IMR-90 (cell line): ENCODE data around the gene PI16. TPM values are rescaled to one million over a fixed set of nuclear protein-coding genes. Genes with fewer than 3 reads are reported as not detected.

Experiments used
- ATAC-seq: fragments of 200-7000 bp; cut with Tn5 transposase; 2 replicates; pipeline ENCODE4 v1.9.1; 2020; ENCODE audit warnings: low read depth, mild to moderate bottlenecking, moderate library complexity
- BruUV-seq: library from RNA; stranded (reverse); fragments of 400-500 nt; replicated peaks from 2 replicates; lab custom pipeline; 2021; lab: Mats Ljungman, UMichigan
- CTCF ChIA-PET: fragments of 300-600 bp; formaldehyde crosslinking; extraction: SDS; loops from one replicate; lab custom pipeline; 2021; ENCODE audit warnings: antibody characterized with exemption; lab: Yijun Ruan, JAX
- POLR2A ChIA-PET: fragments of 300-600 bp; sonication (Branson Sonifier 250); formaldehyde crosslinking; loops from one replicate; lab custom pipeline; 2022; ENCODE audit warnings: antibody characterized with exemption; ENCODE audit not compliant: unreplicated experiment; lab: Charles Lee
- DNase-seq: peaks from one replicate; pipeline ENCODE4 v3.0.0; 2013
- H2AFZ ChIP-seq: replicated peaks from 2 replicates; pipeline ENCODE3; 2013; ENCODE audit warnings: low read length, mild to moderate bottlenecking; ENCODE audit not compliant: poor library complexity
- H2AK5ac ChIP-seq: 2 replicates; pipeline ENCODE4 v1.6.1; 2013; ENCODE audit warnings: low read depth, low read length, inconsistent platforms
- H2AK9ac ChIP-seq: replicated peaks from 2 replicates; pipeline ENCODE3; 2013; ENCODE audit warnings: mild to moderate bottlenecking, low read depth, low read length, moderate library complexity; ENCODE audit not compliant: poor library complexity
- H2BK120ac ChIP-seq: 2 replicates; pipeline ENCODE4 v1.6.1; 2013; ENCODE audit warnings: low read depth, low read length, inconsistent platforms
- H2BK15ac ChIP-seq: 3 replicates; pipeline ENCODE4 v1.6.1; 2013; ENCODE audit warnings: low read depth, low read length, inconsistent platforms
- H2BK20ac ChIP-seq: 2 replicates; pipeline ENCODE4 v1.6.1; 2013; ENCODE audit warnings: low read depth, mild to moderate bottlenecking, inconsistent platforms, low read length, moderate library complexity
- H2BK5ac ChIP-seq: 2 replicates; pipeline ENCODE4 v1.6.1; 2013; ENCODE audit warnings: mild to moderate bottlenecking, low read depth, low read length, inconsistent platforms; ENCODE audit not compliant: poor library complexity, severe bottlenecking
- H3K14ac ChIP-seq: replicated peaks from 2 replicates; pipeline ENCODE4 v1.6.1; 2013; ENCODE audit warnings: low read depth, low read length, inconsistent platforms
- H3K18ac ChIP-seq: 2 replicates; pipeline ENCODE4 v1.6.1; 2013; ENCODE audit warnings: low read depth, low read length, control low read depth
- H3K23ac ChIP-seq: 2 replicates; pipeline ENCODE4 v1.6.1; 2013; ENCODE audit warnings: low read depth, low read length, inconsistent platforms
- H3K27ac ChIP-seq: 2 replicates; pipeline ENCODE4 v1.5.1; 2013; ENCODE audit warnings: mild to moderate bottlenecking, control low read depth, low read length; ENCODE audit not compliant: insufficient read depth
- H3K27me3 ChIP-seq: 2 replicates; pipeline ENCODE4 v1.6.1; 2013; ENCODE audit warnings: low read length; ENCODE audit not compliant: control insufficient read depth, insufficient read depth
- H3K36me3 ChIP-seq: 2 replicates; pipeline ENCODE4 v1.6.1; 2013; ENCODE audit warnings: low read length, mixed read lengths; ENCODE audit not compliant: control insufficient read depth, insufficient read depth
- H3K4ac ChIP-seq: 2 replicates; pipeline ENCODE4 v1.6.1; 2013; ENCODE audit warnings: low read depth, low read length, inconsistent platforms
- H3K4me1 ChIP-seq: 2 replicates; pipeline ENCODE4 v1.6.1; 2013; ENCODE audit warnings: low read length, mixed read lengths; ENCODE audit not compliant: control insufficient read depth, insufficient read depth
- H3K4me2 ChIP-seq: 2 replicates; pipeline ENCODE4 v1.6.1; 2013; ENCODE audit warnings: low read depth, mild to moderate bottlenecking, control low read depth, low read length, moderate library complexity
- H3K4me3 ChIP-seq: 2 replicates; pipeline ENCODE4 v1.5.1; 2013; ENCODE audit warnings: low read depth, mild to moderate bottlenecking, control low read depth, low read length, moderate library complexity; ENCODE audit not compliant: insufficient read depth
- H3K56ac ChIP-seq: 2 replicates; pipeline ENCODE4 v1.6.1; 2013; ENCODE audit warnings: low read length, inconsistent platforms; ENCODE audit not compliant: insufficient read depth; ENCODE audit errors: extremely low read depth
- H3K79me1 ChIP-seq, 2 experiments: 2 replicates each; pipeline ENCODE4 v1.6.1; 2013; ENCODE audit warnings: low read length in 2 of 2, inconsistent platforms in 1 of 2, low read depth in 1 of 2
- H3K9ac ChIP-seq: 2 replicates; pipeline ENCODE4 v1.6.1; 2013; ENCODE audit warnings: low read depth, low read length, control low read depth
- H3K9me1 ChIP-seq: 2 replicates; pipeline ENCODE4 v1.6.1; 2013; ENCODE audit warnings: low read length, inconsistent platforms; ENCODE audit not compliant: insufficient read depth
- H3K9me3 ChIP-seq: 2 replicates; pipeline ENCODE4 v1.6.1; 2013; ENCODE audit warnings: low read length; ENCODE audit not compliant: control insufficient read depth, insufficient read depth
- H4K20me1 ChIP-seq: 2 replicates; pipeline ENCODE4 v1.6.1; 2013; ENCODE audit warnings: low read length, inconsistent platforms; ENCODE audit not compliant: insufficient read depth
- H4K5ac ChIP-seq: 2 replicates; pipeline ENCODE4 v1.6.1; 2013; ENCODE audit warnings: mild to moderate bottlenecking, low read depth, low read length, control low read depth
- H4K8ac ChIP-seq, 2 experiments: 2 replicates each; pipeline ENCODE4 v1.6.1; 2013; ENCODE audit warnings: low read depth in 2 of 2, low read length in 2 of 2, control low read depth in 1 of 2, inconsistent platforms in 1 of 2
- H4K91ac ChIP-seq: 2 replicates; pipeline ENCODE4 v1.6.1; 2013; ENCODE audit warnings: low read depth, low read length, inconsistent platforms; ENCODE audit not compliant: insufficient read depth
- BHLHE40 ChIP-seq: fragments of 150-350 bp; IDR thresholded peaks from 2 replicates; pipeline ENCODE4 v1.6.1; 2016; ENCODE audit warnings: mild to moderate bottlenecking, low read depth, low read length
- CEBPB ChIP-seq: IDR thresholded peaks from 2 replicates; pipeline ENCODE4 v1.6.1; 2012; ENCODE audit warnings: low read depth, low read length, improper control_type of control experiment
- CTCF ChIP-seq: conservative IDR thresholded peaks from 2 replicates; pipeline ENCODE4 v1.5.1; 2012; ENCODE audit warnings: mild to moderate bottlenecking, low read depth, low read length, improper control_type of control experiment
- ELK1 ChIP-seq: fragments of 150-350 bp; IDR thresholded peaks from 2 replicates; pipeline ENCODE4 v1.6.1; 2016; ENCODE audit warnings: low read depth, mild to moderate bottlenecking, low read length, moderate library complexity, borderline replicate concordance
- FOS ChIP-seq: fragments of 150-350 bp; IDR thresholded peaks from 2 replicates; pipeline ENCODE4 v1.6.1; 2016; ENCODE audit warnings: low read depth, low read length
- MXI1 ChIP-seq: IDR thresholded peaks from 2 replicates; pipeline ENCODE4 v1.6.1; 2012; ENCODE audit warnings: low read depth, mild to moderate bottlenecking, low read length, moderate library complexity, borderline replicate concordance
- NFE2L2 ChIP-seq: fragments of 150-350 bp; IDR thresholded peaks from 2 replicates; pipeline ENCODE4 v1.6.1; 2016; ENCODE audit warnings: low read depth, mild to moderate bottlenecking, low read length
- RAD21 ChIP-seq: IDR thresholded peaks from 2 replicates; pipeline ENCODE4 v1.6.1; 2012; ENCODE audit warnings: low read length, improper control_type of control experiment
- RCOR1 ChIP-seq: IDR thresholded peaks from 2 replicates; pipeline ENCODE4 v1.6.1; 2012; ENCODE audit warnings: mild to moderate bottlenecking, low read length, improper control_type of control experiment; ENCODE audit not compliant: insufficient replicate concordance
- USF2 ChIP-seq: fragments of 150-350 bp; IDR thresholded peaks from 2 replicates; pipeline ENCODE4 v1.6.1; 2017; ENCODE audit warnings: mild to moderate bottlenecking, antibody characterized with exemption, low read length, low read depth
- WGBS, 2 experiments: methylation state at CpG; one replicate each; pipeline versions ENCODE4 v1.1.5 to v1.1.7; 2013; ENCODE audit warnings: missing lambda C conversion rate in 2 of 2; ENCODE audit not compliant: insufficient read length in 1 of 2; ENCODE audit errors: extremely low coverage in 2 of 2; 5-methylcytosine and 5-hydroxymethylcytosine counted together
- dilution Hi-C: fragments of 300-500 bp; cut with HindIII; formaldehyde crosslinking; loops from one replicate; pipeline ENCODE4 v1.14.3; 2018; ENCODE audit warnings: low sequenced_read_pairs; ENCODE audit not compliant: unreplicated experiment
- in situ Hi-C: fragments of 300-500 bp; cut with MboI; formaldehyde crosslinking; loops from 3 replicates; pipeline ENCODE4 v1.14.3; 2019; ENCODE audit warnings: low sequenced_read_pairs, inconsistent platforms, mixed read lengths
- intact Hi-C: fragments of 100-400 bp; cut with micrococcal nuclease; formaldehyde crosslinking; loops from 2 replicates; pipeline ENCODE4 v1.10.0; 2022
- polyA plus RNA-seq, 3 experiments: library from polyadenylated mRNA; depleted of rRNA; stranded (reverse); fragments of >200 nt; gene quantifications; 2 replicates each; pipeline ENCODE4 v1.2.3, GENCODE V29; 2012; ENCODE audit warnings: low replicate concordance in 1 of 3
- total RNA-seq: library from RNA; depleted of rRNA; stranded (reverse); fragments of >200 nt; gene quantifications from 2 replicates; pipeline ENCODE4 v1.2.3, GENCODE V29; 2012

Gene PI16
- total and polyA plus RNA-seq, 2 of the 4 experiments (the other 2 are of a cell fraction), result 0.21 TPM; not detected in 1

- Histone ChIP-seq H3K4ac (no peak overlapping the region), H3K4me2 (no peak overlapping the region), H2AK9ac (no peak overlapping the region), H3K23ac (no peak overlapping the region), H3K27ac (no peak overlapping the region), H4K8ac (no peak overlapping the region), H3K9me3 (no peaks in the 10 kb centered on the region), H3K9me1 (peaks cover 24% of the 10 kb centered on the region), H2BK20ac (no peak overlapping the region), H3K14ac (no peak overlapping the region), H2BK15ac (no peak overlapping the region), H3K56ac (no peak overlapping the region), H4K5ac (no peak overlapping the region), H4K91ac (no peak overlapping the region), H3K18ac (no peak overlapping the region), H3K9ac (no peak overlapping the region), H3K79me1 (peaks cover 0 to 3% of the 10 kb centered on the region in 2 experiments; a peak in 1 of 4 replicates), H3K4me1 (peaks cover 42% of the 10 kb centered on the region), H2BK120ac (no peak overlapping the region), H2AFZ (no peak overlapping the region), H3K4me3 (no peak overlapping the region), H2AK5ac (no peak overlapping the region), H2BK5ac (no peak overlapping the region), H3K27me3 (no peaks in the 10 kb centered on the region), H3K36me3 (peaks cover 15% of the 10 kb centered on the region), H4K20me1 (no peaks in the 10 kb centered on the region)
- CTCF ChIA-PET, result no interaction called here
- no peak for TF ChIP-seq RAD21
- TF ChIP-seq USF2, result no peak
- no peak for TF ChIP-seq NFE2L2
- TF ChIP-seq RCOR1, result no peak
- TF ChIP-seq MXI1, result no peak
- no peak for TF ChIP-seq BHLHE40
- TF ChIP-seq ELK1, result no peak
- TF ChIP-seq FOS, result no peak
- no peak for TF ChIP-seq CEBPB
- no peak for TF ChIP-seq CTCF
- POLR2A ChIA-PET, result no interaction called here
- BruUV-seq, result no TSS peak
- in situ Hi-C loops (no loop called here), intact Hi-C loops (no loop called here), dilution Hi-C loops (no loop called here)
- DNase-seq, result no peak
- ATAC-seq, result no peak
- no CpG with 5 or more reads among the region's 4 CpGs for WGBS, 2 experiments
These were observed 28.7 kb upstream of the PI16 start for GRCh38 chr6:36925809-36926208.
